ENCODE measurements around the gene FBXW4.

FBXW4 gene

DNA sequence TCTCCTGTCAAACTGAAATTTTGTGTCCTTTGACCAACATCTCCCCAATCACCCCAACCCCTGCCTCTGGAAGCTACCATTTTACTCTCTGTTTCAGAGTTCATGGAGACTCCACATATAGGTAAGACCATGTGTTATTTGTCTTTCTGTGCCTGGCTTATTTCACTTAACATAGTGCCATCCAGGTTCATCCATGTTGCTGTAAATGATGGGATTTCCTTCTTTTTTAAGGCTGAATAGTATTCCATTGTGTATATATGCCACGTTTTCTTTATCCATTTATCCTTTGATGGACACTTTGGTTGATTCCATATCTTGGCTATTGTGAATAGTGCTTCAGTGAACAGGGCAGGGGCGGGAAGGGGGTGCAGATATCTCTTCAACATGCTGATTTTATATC, 18.0 kb upstream of the FBXW4 start:
- Mint-ChIP-seq H3K27me3 (peaks cover 2% of the 10 kb centered on the region), H3K4me1 (peaks cover 2% of the 10 kb centered on the region), H3K9me3 (peaks cover 2% of the 10 kb centered on the region), H3K4me3 (no peak overlapping the region), H3K36me3 (no peaks in the 10 kb centered on the region), H3K27ac (no peak overlapping the region)
- DNase-seq (ENCODE audit: low spot score in 2 of 2) (no peak), ATAC-seq (ENCODE audit: low read depth) (no peak)

DNA sequence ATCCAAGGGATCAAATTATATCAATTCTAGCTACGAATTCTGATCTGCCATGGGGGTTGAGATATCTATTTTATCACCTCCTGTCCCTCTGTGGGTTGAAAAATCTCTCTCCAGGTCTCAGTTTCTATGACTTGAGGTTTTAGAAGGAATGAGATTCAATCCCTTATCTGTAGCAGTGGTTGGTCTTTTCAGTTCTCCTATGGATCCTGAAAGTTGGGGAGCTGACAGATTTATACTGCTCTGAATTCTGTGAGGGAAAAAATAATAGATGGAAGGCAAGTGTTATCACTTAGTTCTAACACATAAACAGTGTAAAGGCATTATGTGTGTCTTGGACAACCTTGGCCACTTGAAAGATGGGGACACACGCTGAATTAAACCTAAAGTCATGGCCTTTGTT, 15.8 kb upstream of the FBXW4 start:
- no peak overlapping the region for H3K27ac Mint-ChIP-seq
- no peak for ATAC-seq (ENCODE audit: low read depth)
- H3K27me3 Mint-ChIP-seq, result peaks cover 4% of the 10 kb centered on the region
- peaks cover 2% of the 10 kb centered on the region for H3K4me1 Mint-ChIP-seq
- H3K36me3 Mint-ChIP-seq, result no peaks in the 10 kb centered on the region
- H3K4me3 Mint-ChIP-seq, result no peak overlapping the region
- no peak for DNase-seq (ENCODE audit: low spot score in 2 of 2)
- peaks cover 2% of the 10 kb centered on the region for H3K9me3 Mint-ChIP-seq

- H3K27ac Mint-ChIP-seq, result no peak overlapping the region
- H3K4me1 Mint-ChIP-seq, result peaks cover 2% of the 10 kb centered on the region
- DNase-seq (ENCODE audit: low spot score in 2 of 2) (no peak), ATAC-seq (ENCODE audit: low read depth) (no peak)
- H3K36me3 Mint-ChIP-seq, result no peaks in the 10 kb centered on the region
- H3K4me3 Mint-ChIP-seq, result no peak overlapping the region
- H3K9me3 Mint-ChIP-seq, result peaks cover 2% of the 10 kb centered on the region
- H3K27me3 Mint-ChIP-seq, result peaks cover 2% of the 10 kb centered on the region
Measured at GRCh38 chr10:101710059-101710695, 15.2 kb upstream of the FBXW4 start.

- H3K4me1 Mint-ChIP-seq, result peaks cover 2% of the 10 kb centered on the region
- H3K4me3 Mint-ChIP-seq, result no peak overlapping the region
- no peak for ATAC-seq (ENCODE audit: low read depth)
- H3K36me3 Mint-ChIP-seq, result no peaks in the 10 kb centered on the region
- peaks cover 2% of the 10 kb centered on the region for H3K27me3 Mint-ChIP-seq
- peaks cover 2% of the 10 kb centered on the region for H3K9me3 Mint-ChIP-seq
- H3K27ac Mint-ChIP-seq, result no peak overlapping the region
- no peak for DNase-seq (ENCODE audit: low spot score in 2 of 2)
Measured at GRCh38 chr10:101709359-101710058, 14.5 kb upstream of the FBXW4 start.

GRCh38 chr10:101708870-101709269, 13.9 kb upstream of the FBXW4 start:
- peaks cover 2% of the 10 kb centered on the region for H3K27me3 Mint-ChIP-seq
- no peaks in the 10 kb centered on the region for H3K36me3 Mint-ChIP-seq
- H3K9me3 Mint-ChIP-seq, result peaks cover 2% of the 10 kb centered on the region
- no peak overlapping the region for H3K27ac Mint-ChIP-seq
- ATAC-seq (ENCODE audit: low read depth) (no peak), DNase-seq (ENCODE audit: low spot score in 2 of 2) (no peak)
- no peak overlapping the region for H3K4me3 Mint-ChIP-seq
- peaks cover 2% of the 10 kb centered on the region for H3K4me1 Mint-ChIP-seq

DNA sequence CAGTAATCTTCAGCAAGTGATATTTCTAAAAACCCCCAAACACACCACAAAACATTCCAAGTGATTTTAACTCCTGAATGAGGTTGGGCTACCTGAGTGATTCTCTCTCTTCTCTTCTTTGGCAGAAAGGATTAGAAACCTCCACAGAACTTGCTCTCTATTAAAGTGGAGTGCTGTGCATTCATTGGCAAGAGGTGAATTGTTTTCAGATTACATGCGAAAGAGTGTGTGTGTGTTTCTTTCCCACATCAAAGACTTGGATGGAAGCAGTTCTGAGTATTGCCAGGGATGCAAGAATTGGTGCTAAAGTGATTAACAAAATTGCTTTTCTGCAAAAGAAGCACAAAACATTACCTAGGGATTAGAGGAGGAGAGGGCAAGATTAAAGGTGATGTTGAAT, 13.1 kb upstream of the FBXW4 start:
- H3K36me3 Mint-ChIP-seq, result no peaks in the 10 kb centered on the region
- DNase-seq (ENCODE audit: low spot score in 2 of 2), result no peak
- peaks cover 2% of the 10 kb centered on the region for H3K4me1 Mint-ChIP-seq
- peaks cover 2% of the 10 kb centered on the region for H3K27me3 Mint-ChIP-seq
- no peak for ATAC-seq (ENCODE audit: low read depth)
- H3K4me3 Mint-ChIP-seq, result no peak overlapping the region
- peaks cover 2% of the 10 kb centered on the region for H3K9me3 Mint-ChIP-seq
- H3K27ac Mint-ChIP-seq, result no peak overlapping the region

GRCh38 chr10:101704331-101704730, 9.4 kb upstream of the FBXW4 start:
- Mint-ChIP-seq H3K36me3 (peaks cover 7% of the 10 kb centered on the region), H3K27ac (no peak overlapping the region), H3K9me3 (no peaks in the 10 kb centered on the region), H3K4me3 (no peak overlapping the region), H3K27me3 (peaks cover 2% of the 10 kb centered on the region), H3K4me1 (no peaks in the 10 kb centered on the region)
- no peak for DNase-seq (ENCODE audit: low spot score in 2 of 2)
- no peak for ATAC-seq (ENCODE audit: low read depth)

DNA sequence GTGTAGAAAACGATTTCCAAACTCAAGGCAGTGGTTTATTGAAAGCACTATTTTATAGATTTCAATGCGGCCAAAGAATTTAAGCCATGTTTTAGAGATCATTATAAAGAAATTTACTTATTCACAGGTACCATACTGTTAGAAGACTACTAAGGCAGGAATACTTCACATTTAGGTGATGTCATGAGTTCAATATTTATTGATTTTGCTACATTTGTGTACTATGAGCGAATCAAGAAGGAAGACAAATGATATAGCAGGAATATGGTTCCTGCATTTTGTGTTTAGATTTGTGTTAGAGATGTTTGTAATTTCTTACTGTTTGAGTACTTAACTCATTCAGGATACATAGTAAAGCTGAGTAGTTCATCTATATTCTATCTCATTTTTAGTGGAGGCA, 1.7 kb upstream of the FBXW4 start:
- no peak overlapping the region for H3K4me3 Mint-ChIP-seq
- no peak for ATAC-seq (ENCODE audit: low read depth)
- peaks cover 6% of the 10 kb centered on the region for H3K36me3 Mint-ChIP-seq
- H3K27me3 Mint-ChIP-seq, result no peaks in the 10 kb centered on the region
- H3K4me1 Mint-ChIP-seq, result peaks cover 11% of the 10 kb centered on the region
- no peaks in the 10 kb centered on the region for H3K9me3 Mint-ChIP-seq
- H3K27ac Mint-ChIP-seq, result no peak overlapping the region
- no peak for DNase-seq (ENCODE audit: low spot score in 2 of 2)

GRCh38 chr10:101695404-101695890, 477 bp upstream of the FBXW4 start:
- no peak for DNase-seq (ENCODE audit: low spot score in 2 of 2)
- no peak for ATAC-seq (ENCODE audit: low read depth)
- Mint-ChIP-seq H3K4me3 (peak overlapping the region; percentile 100), H3K9me3 (no peaks in the 10 kb centered on the region), H3K36me3 (peaks cover 6% of the 10 kb centered on the region), H3K4me1 (peaks cover 17% of the 10 kb centered on the region), H3K27me3 (no peaks in the 10 kb centered on the region), H3K27ac (peak overlapping the region; percentile 100)

GRCh38 chr10:101693978-101694673, 844 bp downstream of the FBXW4 start:
- ATAC-seq (ENCODE audit: low read depth), result peak; percentile 62
- DNase-seq (ENCODE audit: low spot score in 2 of 2), result peak; percentile 74 to 81
- no peaks in the 10 kb centered on the region for H3K27me3 Mint-ChIP-seq
- peak overlapping the region; percentile 100 for H3K4me3 Mint-ChIP-seq
- peak overlapping the region; percentile 100 for H3K27ac Mint-ChIP-seq
- no peaks in the 10 kb centered on the region for H3K9me3 Mint-ChIP-seq
- H3K36me3 Mint-ChIP-seq, result peaks cover 1% of the 10 kb centered on the region
- peaks cover 21% of the 10 kb centered on the region for H3K4me1 Mint-ChIP-seq

- Mint-ChIP-seq H3K4me1 (peaks cover 21% of the 10 kb centered on the region), H3K27me3 (no peaks in the 10 kb centered on the region), H3K36me3 (peaks cover 1% of the 10 kb centered on the region), H3K9me3 (no peaks in the 10 kb centered on the region), H3K4me3 (peak overlapping the region; percentile 100), H3K27ac (peak overlapping the region; percentile 100)
- ATAC-seq (ENCODE audit: low read depth) (peak; percentile 5), DNase-seq (ENCODE audit: low spot score in 2 of 2) (peak in 1 of 2 donors; percentile 17)
Measured at GRCh38 chr10:101693651-101693977, 1.4 kb downstream of the FBXW4 start.

DNA sequence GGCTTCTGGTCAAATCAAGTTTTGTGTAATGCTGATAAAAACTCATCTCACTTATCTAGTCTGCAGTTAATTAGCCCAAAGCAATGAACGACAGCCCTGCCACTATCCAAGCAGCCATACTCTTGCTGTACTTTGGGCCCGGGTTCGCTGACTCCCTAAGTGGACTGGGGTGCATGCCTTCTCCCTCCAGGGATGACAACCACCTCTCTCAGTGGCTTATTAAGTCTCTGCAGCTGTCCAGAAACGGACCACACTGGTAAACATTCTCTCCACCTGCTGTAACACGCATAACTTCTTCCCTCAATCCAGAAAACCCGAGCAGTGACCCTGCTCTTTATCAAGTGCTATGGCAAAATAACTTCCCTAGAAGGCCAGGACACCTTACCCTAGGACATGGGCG, 3.9 kb downstream of the FBXW4 start:
- H3K27ac Mint-ChIP-seq, result no peak overlapping the region
- DNase-seq (ENCODE audit: low spot score in 2 of 2), result no peak
- H3K4me3 Mint-ChIP-seq, result no peak overlapping the region
- peaks cover 35% of the 10 kb centered on the region for H3K4me1 Mint-ChIP-seq
- H3K36me3 Mint-ChIP-seq, result peaks cover 10% of the 10 kb centered on the region
- no peaks in the 10 kb centered on the region for H3K27me3 Mint-ChIP-seq
- no peak for ATAC-seq (ENCODE audit: low read depth)
- H3K9me3 Mint-ChIP-seq, result no peaks in the 10 kb centered on the region

- DNase-seq (ENCODE audit: low spot score in 2 of 2), result no peak
- Mint-ChIP-seq H3K9me3 (no peaks in the 10 kb centered on the region), H3K4me1 (peaks cover 35% of the 10 kb centered on the region), H3K36me3 (peaks cover 10% of the 10 kb centered on the region), H3K27ac (peak overlapping the region; percentile 32), H3K4me3 (no peak overlapping the region), H3K27me3 (no peaks in the 10 kb centered on the region)
- no peak for ATAC-seq (ENCODE audit: low read depth)
Measured at GRCh38 chr10:101690461-101690860, 4.5 kb downstream of the FBXW4 start.

GRCh38 chr10:101687071-101687658, 7.8 kb downstream of the FBXW4 start:
- peaks cover 13% of the 10 kb centered on the region for H3K36me3 Mint-ChIP-seq
- H3K27ac Mint-ChIP-seq, result peak overlapping the region; percentile 11
- no peaks in the 10 kb centered on the region for H3K27me3 Mint-ChIP-seq
- H3K9me3 Mint-ChIP-seq, result peaks cover 2% of the 10 kb centered on the region
- ATAC-seq (ENCODE audit: low read depth), result no peak
- DNase-seq (ENCODE audit: low spot score in 2 of 2), result no peak
- peaks cover 43% of the 10 kb centered on the region for H3K4me1 Mint-ChIP-seq
- no peak overlapping the region for H3K4me3 Mint-ChIP-seq

Measured in memory B cell (primary cell).